ENCODE data around the gene MAPT.

Gene MAPT

DNA sequence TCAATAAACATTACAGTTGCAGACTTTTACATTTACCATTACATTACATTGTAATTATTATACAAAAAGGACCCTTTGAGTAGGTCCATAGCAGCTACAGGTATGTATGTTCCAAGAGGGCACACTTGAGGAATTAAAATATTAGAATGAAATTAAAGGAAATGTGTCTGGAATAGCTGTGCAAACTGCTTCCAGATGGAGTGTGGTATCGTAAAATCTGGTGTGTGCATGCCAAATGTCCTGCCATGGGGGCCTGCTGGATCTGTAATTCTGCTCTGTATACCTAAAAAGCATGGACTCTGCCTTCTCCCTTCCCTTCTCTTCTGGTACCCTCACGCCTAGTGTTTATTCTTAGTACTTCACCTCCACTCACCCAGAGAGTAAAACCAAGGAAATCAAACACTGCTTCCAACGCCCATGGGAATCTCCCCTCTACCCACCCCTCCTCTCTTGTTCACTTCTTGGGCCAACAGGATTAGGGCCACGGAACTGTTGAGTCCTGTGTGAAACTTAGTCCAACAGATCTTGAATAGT lies 143.4 kb downstream of the MAPT start:
- Histone ChIP-seq H2AFZ (ENCODE audit: low read length) (no peak overlapping the region), H3K4me1 (ENCODE audit: low read length) (peaks cover 28% of the 10 kb centered on the region), H3F3A (ENCODE audit: insufficient read depth, low read length) (peaks cover 15% of the 10 kb centered on the region), H3K79me2 (ENCODE audit: low read length) (no peaks in the 10 kb centered on the region), H3K36me3 (replicated peaks; ENCODE audit: insufficient read depth, low read length) (0 out of 2 replicates have a peak, but pooled peaks cover 8% of the 10 kb centered on the region), H3K9me3 (replicated peaks; ENCODE audit: insufficient read depth, low read length) (no peaks in the 10 kb centered on the region), H3K9me2 (replicated peaks; ENCODE audit: insufficient read depth, low read length) (no peaks in the 10 kb centered on the region), H3K27ac (ENCODE audit: low read length) (no peak overlapping the region), H3K9ac (ENCODE audit: low read length) (no peak overlapping the region), H4K20me1 (ENCODE audit: insufficient read depth, low read length) (peaks cover 4% of the 10 kb centered on the region; the same call in 1 of the 2 replicates), H3K4me3 (ENCODE audit: low read length) (no peak overlapping the region), H3K27me3 (replicated peaks; ENCODE audit: insufficient read depth, low read length) (no peaks in the 10 kb centered on the region), H3K4me2 (ENCODE audit: low read depth, low read length) (no peak overlapping the region)
- DNase-seq = no peak
- TF ChIP-seq EZH2 (optimal IDR thresholded peaks at IDR 0.05; ENCODE audit: low read depth, low read length) = no peak
- TF ChIP-seq EZH2phosphoT487 (IDR thresholded peaks at IDR 0.05; ENCODE audit: low read length) = no peak
- TF ChIP-seq, protein P1, sequence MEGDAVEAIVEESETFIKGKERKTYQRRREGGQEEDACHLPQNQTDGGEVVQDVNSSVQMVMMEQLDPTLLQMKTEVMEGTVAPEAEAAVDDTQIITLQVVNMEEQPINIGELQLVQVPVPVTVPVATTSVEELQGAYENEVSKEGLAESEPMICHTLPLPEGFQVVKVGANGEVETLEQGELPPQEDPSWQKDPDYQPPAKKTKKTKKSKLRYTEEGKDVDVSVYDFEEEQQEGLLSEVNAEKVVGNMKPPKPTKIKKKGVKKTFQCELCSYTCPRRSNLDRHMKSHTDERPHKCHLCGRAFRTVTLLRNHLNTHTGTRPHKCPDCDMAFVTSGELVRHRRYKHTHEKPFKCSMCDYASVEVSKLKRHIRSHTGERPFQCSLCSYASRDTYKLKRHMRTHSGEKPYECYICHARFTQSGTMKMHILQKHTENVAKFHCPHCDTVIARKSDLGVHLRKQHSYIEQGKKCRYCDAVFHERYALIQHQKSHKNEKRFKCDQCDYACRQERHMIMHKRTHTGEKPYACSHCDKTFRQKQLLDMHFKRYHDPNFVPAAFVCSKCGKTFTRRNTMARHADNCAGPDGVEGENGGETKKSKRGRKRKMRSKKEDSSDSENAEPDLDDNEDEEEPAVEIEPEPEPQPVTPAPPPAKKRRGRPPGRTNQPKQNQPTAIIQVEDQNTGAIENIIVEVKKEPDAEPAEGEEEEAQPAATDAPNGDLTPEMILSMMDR (IDR thresholded peaks at IDR 0.05; ENCODE audit: low read length) = no peak

DNA sequence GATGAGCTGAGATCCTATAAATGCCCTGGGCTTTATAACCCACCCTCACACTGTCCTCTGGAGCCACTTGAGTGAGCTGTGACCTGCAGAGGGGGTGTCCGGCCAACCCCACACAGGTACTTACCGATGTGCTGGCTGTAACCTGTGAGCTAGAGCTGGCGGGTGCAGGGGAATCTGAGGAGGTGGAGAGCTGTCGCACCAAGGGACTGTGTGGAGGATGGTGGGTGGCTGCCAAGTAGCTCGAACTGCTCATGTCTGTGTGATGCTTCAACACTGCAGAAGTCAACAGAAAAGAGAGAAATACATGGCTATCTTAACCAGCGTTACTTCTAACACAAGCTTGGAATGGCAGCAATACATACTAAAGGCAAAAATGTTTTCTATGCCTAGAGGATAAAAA lies 144.1 kb downstream of the MAPT start:
- Histone ChIP-seq H3K9me3 (replicated peaks; ENCODE audit: insufficient read depth, low read length) (no peaks in the 10 kb centered on the region), H3K9me2 (replicated peaks; ENCODE audit: insufficient read depth, low read length) (no peaks in the 10 kb centered on the region), H3K4me2 (ENCODE audit: low read depth, low read length) (no peak overlapping the region), H3F3A (ENCODE audit: insufficient read depth, low read length) (peaks cover 15% of the 10 kb centered on the region), H3K9ac (ENCODE audit: low read length) (no peak overlapping the region), H4K20me1 (ENCODE audit: insufficient read depth, low read length) (peaks cover 4% of the 10 kb centered on the region; the same call in 1 of the 2 replicates), H3K4me3 (ENCODE audit: low read length) (no peak overlapping the region), H3K4me1 (ENCODE audit: low read length) (peaks cover 28% of the 10 kb centered on the region), H2AFZ (ENCODE audit: low read length) (no peak overlapping the region), H3K79me2 (ENCODE audit: low read length) (0 out of 2 replicates have a peak, but pooled peaks cover 3% of the 10 kb centered on the region), H3K27ac (ENCODE audit: low read length) (no peak overlapping the region), H3K36me3 (replicated peaks; ENCODE audit: insufficient read depth, low read length) (0 out of 2 replicates have a peak, but pooled peaks cover 7% of the 10 kb centered on the region), H3K27me3 (replicated peaks; ENCODE audit: insufficient read depth, low read length) (no peaks in the 10 kb centered on the region)
- TF ChIP-seq EZH2 (optimal IDR thresholded peaks at IDR 0.05; ENCODE audit: low read depth, low read length) (no peak), EZH2phosphoT487 (IDR thresholded peaks at IDR 0.05; ENCODE audit: low read length) (no peak)
- TF ChIP-seq, protein P1 (IDR thresholded peaks at IDR 0.05; ENCODE audit: low read length) = no peak
- DNase-seq = no peak

DNA sequence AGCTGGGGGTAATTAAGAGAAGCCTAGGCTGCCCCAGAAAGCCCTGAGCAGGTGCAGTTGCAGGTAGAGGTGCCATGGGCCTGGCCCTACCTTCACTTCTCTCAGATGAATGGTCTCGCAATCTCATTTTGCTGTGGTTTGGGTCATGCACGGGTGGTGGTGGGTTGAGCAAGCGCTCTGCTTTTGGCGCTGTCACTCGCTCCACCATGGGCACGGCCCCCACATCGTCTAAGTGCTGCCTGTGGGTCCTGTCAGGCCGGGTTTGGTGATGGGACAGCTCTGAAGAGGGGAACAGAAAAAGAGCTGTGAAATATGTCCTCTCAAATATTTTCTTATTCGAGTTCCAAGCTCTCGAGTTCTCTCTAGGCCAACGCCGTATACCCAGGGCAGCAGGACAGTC lies 144.6 kb downstream of the MAPT start:
- Histone ChIP-seq H3F3A (ENCODE audit: insufficient read depth, low read length) (peaks cover 15% of the 10 kb centered on the region), H3K4me3 (ENCODE audit: low read length) (no peak overlapping the region), H3K9ac (ENCODE audit: low read length) (no peak overlapping the region), H3K27me3 (replicated peaks; ENCODE audit: insufficient read depth, low read length) (no peaks in the 10 kb centered on the region), H3K79me2 (ENCODE audit: low read length) (0 out of 2 replicates have a peak, but pooled peaks cover 6% of the 10 kb centered on the region), H3K27ac (ENCODE audit: low read length) (no peak overlapping the region), H3K4me1 (ENCODE audit: low read length) (peaks cover 28% of the 10 kb centered on the region), H2AFZ (ENCODE audit: low read length) (no peak overlapping the region), H3K9me3 (replicated peaks; ENCODE audit: insufficient read depth, low read length) (no peaks in the 10 kb centered on the region), H3K36me3 (replicated peaks; ENCODE audit: insufficient read depth, low read length) (0 out of 2 replicates have a peak, but pooled peaks cover 2% of the 10 kb centered on the region), H4K20me1 (ENCODE audit: insufficient read depth, low read length) (peaks cover 4% of the 10 kb centered on the region; the same call in 1 of the 2 replicates), H3K4me2 (ENCODE audit: low read depth, low read length) (no peak overlapping the region), H3K9me2 (replicated peaks; ENCODE audit: insufficient read depth, low read length) (no peaks in the 10 kb centered on the region)
- TF ChIP-seq EZH2phosphoT487 (IDR thresholded peaks at IDR 0.05; ENCODE audit: low read length) (no peak), EZH2 (optimal IDR thresholded peaks at IDR 0.05; ENCODE audit: low read depth, low read length) (no peak)
- TF ChIP-seq, protein P1 (IDR thresholded peaks at IDR 0.05; ENCODE audit: low read length) = no peak
- DNase-seq = no peak
